GM04504 (cell line): Measurements from ENCODE around the gene METTL25.

Experiments used
- DNase-seq: peaks from one replicate; pipeline ENCODE4 v3.0.0-alpha.2; 2012; ENCODE audit warnings: low read depth

The METTL25 gene

GRCh38 chr12:82473111-82473754 lies 114.9 kb downstream of the METTL25 start:
- no peak for DNase-seq

- no peak for DNase-seq
Observed at GRCh38 chr12:82474181-82474797, 116.0 kb downstream of the METTL25 start.

GRCh38 chr12:82474798-82475184 lies 116.5 kb downstream of the METTL25 start:
- DNase-seq, result no peak

GRCh38 chr12:82475211-82475610 lies 116.9 kb downstream of the METTL25 start:
- DNase-seq, result no peak

GRCh38 chr12:82476511-82476910 lies 118.2 kb downstream of the METTL25 start:
- no peak for DNase-seq

GRCh38 chr12:82479511-82479910 lies 121.2 kb downstream of the METTL25 start:
- DNase-seq, result peak; percentile 23

GRCh38 chr12:82480606-82481005 lies 122.3 kb downstream of the METTL25 start:
- no peak for DNase-seq

GRCh38 chr12:82481954-82482353 lies 123.6 kb downstream of the METTL25 start:
- DNase-seq, result no peak

GRCh38 chr12:82486524-82487235 lies 128.4 kb downstream of the METTL25 start:
- DNase-seq, result no peak

- DNase-seq, result no peak
Observed at GRCh38 chr12:82504409-82504808, 146.1 kb downstream of the METTL25 start.

GRCh38 chr12:82505150-82505549 lies 146.8 kb downstream of the METTL25 start:
- DNase-seq, result no peak

- DNase-seq, result no peak
Observed at GRCh38 chr12:82507686-82508085, 149.4 kb downstream of the METTL25 start.

- DNase-seq, result no peak
Observed at GRCh38 chr12:82510386-82510785, 152.1 kb downstream of the METTL25 start.

GRCh38 chr12:82514880-82515279 lies 156.6 kb downstream of the METTL25 start:
- no peak for DNase-seq

- DNase-seq, result no peak
Observed at GRCh38 chr12:82515652-82516051, 157.3 kb downstream of the METTL25 start.

GRCh38 chr12:82517027-82517426 lies 158.7 kb downstream of the METTL25 start:
- DNase-seq, result no peak

GRCh38 chr12:82517808-82518207 lies 159.5 kb downstream of the METTL25 start:
- DNase-seq, result no peak

GRCh38 chr12:82519510-82519909 lies 161.2 kb downstream of the METTL25 start:
- DNase-seq, result no peak

GRCh38 chr12:82522285-82522684 lies 164.0 kb downstream of the METTL25 start:
- no peak for DNase-seq

GRCh38 chr12:82522762-82523161 lies 164.4 kb downstream of the METTL25 start:
- no peak for DNase-seq

GRCh38 chr12:82523996-82524395 lies 165.7 kb downstream of the METTL25 start:
- no peak for DNase-seq

GRCh38 chr12:82524641-82525040 lies 166.3 kb downstream of the METTL25 start:
- DNase-seq, result no peak

GRCh38 chr12:82525616-82526015 lies 167.3 kb downstream of the METTL25 start:
- DNase-seq, result no peak
